K562 (cell line): ENCODE results near the gene EPYC. TPM values are rescaled to one million over a fixed set of nuclear protein-coding genes. Genes with fewer than 3 reads are reported as not detected.

ENCODE experiments used
- ATAC-seq: fragments of 200-7000 bp; cut with Tn5 transposase; 3 replicates; pipeline ENCODE4 v1.9.1; 2020; ENCODE audit warnings: moderate library complexity
- BruUV-seq: library from RNA; stranded (reverse); fragments of 400-500 nt; replicated peaks from 2 replicates; lab custom pipeline; 2021; lab: Mats Ljungman, UMichigan
- CTCF ChIA-PET: fragments of 300-600 bp; formaldehyde crosslinking; extraction: SDS; loops from one replicate; lab custom pipeline; 2021; ENCODE audit warnings: low intra/inter-chr PET ratio; lab: Yijun Ruan, JAX
- POLR2A ChIA-PET: fragments of 300-600, 350-650 bp; sonication (Branson Sonifier 250); formaldehyde crosslinking; extraction: SDS; loops from one replicate; lab custom pipeline; 2021; ENCODE audit warnings: antibody characterized with exemption, inconsistent platforms; lab: Yijun Ruan, JAX
- DNase-seq, 4 experiments: peaks; one replicate each; pipeline versions ENCODE4 v3.0.0 to v3.0.0-alpha.2; 2011 to 2018; ENCODE audit warnings: low spot score in 3 of 4, mixed read lengths in 3 of 4; ENCODE audit errors: extremely low read depth in 1 of 4
- FAIRE-seq: peaks from 2 replicates; lab custom pipeline; 2011; peaks lifted over from hg19 to GRCh38; lab: Jason Lieb, UNC
- H2AFZ ChIP-seq: 2 replicates; pipeline ENCODE4 v1.6.0; 2011; ENCODE audit warnings: low read depth, low read length, control low read depth, inconsistent platforms
- H3K27ac ChIP-seq: fragments of 200-600 bp; 3 replicates; pipeline ENCODE4 v1.8.0; 2011; ENCODE audit warnings: low read depth, mild to moderate bottlenecking, control low read depth, inconsistent platforms, low read length, moderate library complexity, mixed read lengths; ENCODE audit errors: extremely low read depth
- H3K27me3 ChIP-seq, 2 experiments: fragments of 300-600 bp in 1 of 2; 2 replicates in 1 of 2; 3 replicates in 1 of 2; pipeline versions ENCODE4 v1.6.0 to v1.8.0; 2011; ENCODE audit warnings: inconsistent platforms in 2 of 2, low read length in 2 of 2, mild to moderate bottlenecking in 1 of 2, mixed read lengths in 1 of 2, moderate library complexity in 1 of 2; ENCODE audit not compliant: control insufficient read depth in 2 of 2, insufficient read depth in 2 of 2
- H3K36me3 ChIP-seq: fragments of 300-600 bp; 3 replicates; pipeline ENCODE4 v1.8.0; 2011; ENCODE audit warnings: mild to moderate bottlenecking, low read length, inconsistent platforms; ENCODE audit not compliant: control insufficient read depth, insufficient read depth
- H3K4me1 ChIP-seq, 2 experiments: fragments of 200-600 bp in 1 of 2; replicated peaks in 1 of 2; 2 replicates in 1 of 2; 3 replicates in 1 of 2; pipeline versions ENCODE4 v1.5.1 to v1.8.0; 2011; ENCODE audit warnings: inconsistent platforms in 2 of 2, low read length in 2 of 2, mild to moderate bottlenecking in 1 of 2, mixed read lengths in 1 of 2, moderate library complexity in 1 of 2; ENCODE audit not compliant: control insufficient read depth in 2 of 2, insufficient read depth in 2 of 2
- H3K4me2 ChIP-seq: 2 replicates; pipeline ENCODE4 v1.6.1; 2011; ENCODE audit warnings: low read length, control low read depth, inconsistent platforms, mixed read lengths; ENCODE audit not compliant: insufficient read depth
- H3K4me3 ChIP-seq: fragments of 200-600 bp; sonication (generic), shearing (Covaris generic); 2 replicates; pipeline ENCODE4 v1.5.1; 2016; ENCODE audit warnings: control low read depth, inconsistent platforms
- H3K79me2 ChIP-seq: fragments of 200-600 bp; 3 replicates; pipeline ENCODE4 v1.8.0; 2011; ENCODE audit warnings: low read length, inconsistent platforms; ENCODE audit not compliant: control insufficient read depth, insufficient read depth
- H3K9ac ChIP-seq, 2 experiments: 2 replicates each; pipeline versions ENCODE4 v1.6.0 to v1.6.1; 2011; ENCODE audit warnings: low read depth in 2 of 2, low read length in 2 of 2, control low read depth in 1 of 2, inconsistent platforms in 1 of 2, mild to moderate bottlenecking in 1 of 2, mixed read lengths in 1 of 2; ENCODE audit not compliant: insufficient read depth in 1 of 2
- H3K9me1 ChIP-seq: one replicate; pipeline ENCODE4 v1.6.0; 2011; ENCODE audit warnings: inconsistent platforms, mild to moderate bottlenecking, low read length, moderate library complexity; ENCODE audit not compliant: control insufficient read depth, insufficient read depth
- H3K9me3 ChIP-seq: replicated peaks from 2 replicates; pipeline ENCODE4 v1.5.1; 2011; ENCODE audit warnings: low read depth, low read length, inconsistent platforms; ENCODE audit not compliant: control insufficient read depth, insufficient read depth
- H4K20me1 ChIP-seq: replicated peaks from 2 replicates; pipeline ENCODE4 v1.6.1; 2011; ENCODE audit warnings: low read length, inconsistent platforms, mixed read lengths; ENCODE audit not compliant: control insufficient read depth, insufficient read depth
- BACH1 ChIP-seq: fragments of 200-800 bp; sonication (Bioruptor generic); IDR thresholded peaks from 2 replicates; pipeline ENCODE4 v1.6.1; 2016; ENCODE audit warnings: missing genetic modification characterization, missing compliant biosample characterization
- C11orf30 ChIP-seq: fragments of 450-650 bp; IDR thresholded peaks from 2 replicates; pipeline ENCODE4 v1.6.1; 2016; ENCODE audit warnings: low read depth, mild to moderate bottlenecking
- CBX5 ChIP-seq: IDR thresholded peaks from 2 replicates; pipeline ENCODE4 v1.6.1; 2014; ENCODE audit warnings: low read depth, borderline replicate concordance
- ELK3 ChIP-seq: fragments of 450-650 bp; formaldehyde crosslinking; IDR thresholded peaks from 2 replicates; pipeline ENCODE4 v1.4.0; 2020; ENCODE audit warnings: mild to moderate bottlenecking
- HNRNPK ChIP-seq: fragments of 200-400 bp; formaldehyde crosslinking; IDR thresholded peaks from one replicate; pipeline ENCODE4 v1.6.1; 2018; ENCODE audit warnings: mild to moderate bottlenecking, low read depth, low read length; ENCODE audit not compliant: poor library complexity, severe bottlenecking
- MAFF ChIP-seq: IDR thresholded peaks from 2 replicates; pipeline ENCODE4 v1.6.1; 2012; ENCODE audit warnings: low read length, improper control_type of control experiment
- MAFG ChIP-seq: fragments of 450-650 bp; conservative IDR thresholded peaks from 2 replicates; pipeline ENCODE4 v1.6.1; 2016; ENCODE audit warnings: missing genetic modification characterization, missing compliant biosample characterization
- MAFK ChIP-seq: IDR thresholded peaks from 2 replicates; pipeline ENCODE4 v1.6.1; 2011; ENCODE audit warnings: low read length, improper control_type of control experiment
- NFE2 ChIP-seq: IDR thresholded peaks from 2 replicates; pipeline ENCODE4 v1.6.1; 2014; ENCODE audit warnings: antibody characterized with exemption, low read depth
- NFE2L1 ChIP-seq: fragments of 450-650 bp; IDR thresholded peaks from 2 replicates; pipeline ENCODE4 v1.6.1; 2016; ENCODE audit warnings: missing genetic modification characterization, low read depth, mild to moderate bottlenecking, missing compliant biosample characterization, moderate library complexity, borderline replicate concordance
- ZNF316 ChIP-seq: fragments of 450-650 bp; IDR thresholded peaks from 2 replicates; pipeline ENCODE4 v1.6.1; 2016
- WGBS: fragments of 100-300 bp; shearing (Covaris generic); methylation state at CpG from one replicate; pipeline ENCODE4 v1.1.6; 2016; ENCODE audit warnings: low coverage, mixed read lengths; ENCODE audit not compliant: insufficient coverage; ENCODE audit errors: missing lambda C conversion rate; 5-methylcytosine and 5-hydroxymethylcytosine counted together
- in situ Hi-C: fragments of 300-500 bp; cut with MboI; formaldehyde crosslinking; loops from 4 replicates; pipeline ENCODE4 v1.15.0; 2018; ENCODE audit warnings: inconsistent platforms, mixed read lengths
- intact Hi-C: fragments of 100-400 bp; cut with micrococcal nuclease; formaldehyde crosslinking; loops from 2 replicates; pipeline ENCODE4 v1.14.2; 2022
- polyA plus RNA-seq, 8 experiments: library from polyadenylated mRNA; depleted of rRNA in 4 of 8; stranded (reverse) in 5 of 8; unstranded in 3 of 8; fragments of >200 nt; fragmentation: Nextera tagmentation in 2 of 8; fragmentation: Illumina TruSeq in 1 of 8; extraction: Ambion mirVana in 2 of 8; extraction: Trizol in 1 of 8; gene quantifications; 2 replicates each; pipeline versions ENCODE4 v1.2.1 to v1.2.3, GENCODE V29; 2011 to 2014; ENCODE audit warnings: inconsistent platforms in 1 of 8, missing spikeins in 1 of 8
- total RNA-seq, 7 experiments: library from RNA; depleted of rRNA in 6 of 7; stranded (reverse); fragments of >200 nt in 6 of 7; fragmentation: Illumina TruSeq in 2 of 7; extraction: Trizol in 2 of 7; gene quantifications; 2 replicates each; pipeline versions ENCODE4 v1.2.1 to v1.2.3, GENCODE V29; 2011 to 2021; ENCODE audit warnings: low replicate concordance in 1 of 7

EPYC gene
- total and polyA plus RNA-seq, 9 of the 15 experiments (the other 6 are each of a cell fraction or from before 2014, with no cell fraction given) = not detected

GRCh38 chr12:90965204-90965603, 39.6 kb downstream of the EPYC start:
- Histone ChIP-seq H3K9ac (no peak overlapping the region), H2AFZ (no peak overlapping the region; the same call in 1 of the 2 replicates), H3K9me3 (no peaks in the 10 kb centered on the region), H4K20me1 (no peaks in the 10 kb centered on the region), H3K9me1 (no peaks in the 10 kb centered on the region), H3K4me3 (no peak overlapping the region), H3K4me1 (no peaks in the 10 kb centered on the region), H3K36me3 (no peaks in the 10 kb centered on the region), H3K27ac (no peak overlapping the region), H3K27me3 (no peaks in the 10 kb centered on the region), H3K79me2 (no peaks in the 10 kb centered on the region), H3K4me2 (no peak overlapping the region)
- ATAC-seq (no peak), FAIRE-seq (no peak), DNase-seq (no peak)
- 6% methylated on average over 2 of the region's 2 CpGs for WGBS
- ChIA-PET POLR2A (no interaction called here), CTCF (no interaction called here)
- BruUV-seq = no TSS peak
- TF ChIP-seq HNRNPK (no peak), ELK3 (CRISPR knock-in tag) (no peak), NFE2L1 (tag) (peak; percentile 59), MAFK (peak; percentile 58; the same call in 1 of the 2 replicates), CBX5 (no peak), ZNF316 (peak; percentile 85), BACH1 (tag) (no peak), NFE2 (peak; percentile 70), MAFG (tag) (peak; percentile 89), C11orf30 (peak; percentile 81), MAFF (peak; percentile 50; the same call in 1 of the 2 replicates)
- intact Hi-C loops = no loop called here
- in situ Hi-C loops = loop anchor here (25.0 kb wide), 2 partner anchors 1672 to 1953 kb away; no protein-coding TSS in a partner anchor
